Ureter (tissue), 1 donor: ENCODE results near the gene CSTF1. TPM values are rescaled to one million over a fixed set of nuclear protein-coding genes. Genes with fewer than 3 reads are reported as not detected.
A peak's percentile ranks its signal among the peaks of the same experiment; 100 is the strongest.

Experiments used
- DNase-seq: peaks from one replicate; pipeline ENCODE4 v3.0.0-alpha.2; 2020; ENCODE audit warnings: low spot score
- total RNA-seq: library from RNA; stranded (reverse); gene quantifications from one replicate; pipeline ENCODE4 v1.2.4, GENCODE V29; 2023
- donor health status: DM: yes; HTN: yes; CAD: no.

CSTF1 gene
- total RNA-seq = 36.6 TPM

DNA sequence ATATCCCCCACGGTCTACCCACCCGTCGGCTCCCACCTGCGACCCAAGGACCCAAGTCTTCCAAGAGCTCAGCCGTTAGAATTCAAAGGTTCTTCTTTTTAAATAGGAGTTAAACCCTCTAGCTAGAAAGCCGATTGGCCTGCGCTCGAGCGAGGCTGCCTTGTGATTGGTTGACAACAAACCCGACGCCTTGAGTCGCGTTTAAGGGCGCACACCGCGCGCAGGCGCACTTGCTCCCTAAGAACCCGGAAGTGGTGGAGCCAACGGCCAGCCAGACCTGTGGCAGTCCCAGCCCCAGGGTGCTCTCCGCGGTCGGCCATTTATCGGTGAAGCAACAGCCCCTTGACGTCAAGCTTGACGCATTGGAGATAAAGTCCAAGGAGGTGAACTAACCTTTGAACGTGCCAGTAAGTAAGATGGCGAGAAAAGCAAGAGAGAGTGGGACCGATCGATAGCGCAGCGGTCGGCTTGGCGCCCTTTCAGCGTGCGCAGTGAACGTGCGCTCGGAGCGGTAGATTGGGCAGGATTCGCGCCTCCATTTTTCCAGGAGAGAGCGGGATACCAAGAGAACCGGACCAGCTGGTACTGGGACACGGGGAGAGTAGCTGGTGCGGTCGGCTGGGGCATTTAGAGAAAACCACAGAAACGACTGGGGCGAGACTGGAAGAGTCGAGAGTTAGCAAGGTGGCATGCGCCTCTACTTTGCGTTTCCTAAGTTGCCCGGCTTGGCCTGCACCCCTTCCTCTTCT lies at the start of gene CSTF1, which contains the start of gene AURKA:
CSTF1 (plus strand) TSS at position 514 of the 749 bp plus-strand sequence. CDS start 2,908 bp downstream, outside the sequence.
AURKA (minus strand) TSS at position 84 of the 749 bp plus-strand sequence. CDS start 4,018 bp downstream, outside the sequence.
- peak; percentile 100 for DNase-seq

DNA sequence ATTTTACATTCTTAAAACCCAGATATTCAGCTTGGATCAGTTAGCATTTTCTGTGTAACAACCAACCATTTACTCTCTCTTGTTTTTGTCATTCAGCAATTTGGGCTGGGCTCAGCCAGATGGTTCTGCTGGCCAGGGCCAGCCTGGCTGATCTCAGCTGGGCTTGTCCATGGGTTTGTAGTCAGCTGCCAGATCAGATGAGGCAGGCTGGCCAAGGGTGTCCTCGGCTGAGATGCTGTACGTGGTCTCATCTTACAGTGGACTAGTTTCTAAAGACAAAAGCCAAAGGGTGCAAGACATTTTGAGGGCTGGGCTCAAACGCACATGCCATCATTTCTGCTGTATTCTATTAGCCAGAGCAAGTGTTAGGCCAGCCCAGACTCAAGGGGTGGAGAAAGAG lies 49.7 kb upstream of the CSTF1 start:
- DNase-seq = no peak

DNA sequence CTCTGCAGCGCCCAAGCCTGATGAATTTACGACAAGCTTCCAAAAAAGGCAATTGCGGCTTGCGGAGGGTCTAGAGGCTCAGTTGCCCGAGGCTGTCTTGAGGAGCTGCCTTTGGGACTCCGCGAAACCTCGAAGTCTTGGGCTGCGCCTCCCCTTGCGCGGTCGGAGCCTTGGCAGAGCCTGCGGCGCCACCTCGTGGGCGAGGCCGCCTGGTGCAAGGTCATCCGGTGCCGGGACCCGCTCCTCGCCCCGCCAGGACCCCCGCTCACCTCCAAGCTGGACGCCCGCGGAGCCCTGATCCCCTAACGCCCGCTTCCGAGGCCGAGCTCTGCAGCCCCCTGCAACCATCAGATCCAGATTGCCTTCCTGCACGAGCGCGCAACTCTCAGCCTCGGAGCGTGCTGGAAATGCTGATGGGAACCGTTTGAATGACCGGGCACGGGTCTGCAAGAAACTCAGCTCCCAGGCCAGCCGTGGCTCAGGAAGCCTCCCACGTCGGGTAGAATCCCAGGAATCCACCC lies 48.5 kb upstream of the CSTF1 start:
- peak; percentile 51 for DNase-seq

DNA sequence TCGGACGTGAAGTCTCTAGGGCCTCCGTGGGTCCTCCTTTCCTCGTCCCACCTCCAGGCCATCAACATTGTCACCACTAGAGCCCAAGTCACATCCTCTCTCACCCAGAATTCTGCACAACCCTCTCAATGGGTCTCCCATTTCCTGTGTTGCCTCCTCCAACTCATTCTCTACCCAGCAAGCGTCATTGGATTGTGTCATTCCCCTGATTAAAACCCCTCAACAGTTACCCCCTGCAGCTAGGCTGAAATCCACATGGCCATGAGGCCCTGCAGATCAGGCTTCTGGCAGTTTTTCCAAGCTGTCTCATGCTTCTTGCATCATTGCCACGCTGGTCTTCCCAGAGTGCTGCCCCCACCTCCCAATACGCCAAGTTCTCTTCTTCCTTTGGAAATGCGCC lies 46.5 kb upstream of the CSTF1 start:
- no peak for DNase-seq

DNA sequence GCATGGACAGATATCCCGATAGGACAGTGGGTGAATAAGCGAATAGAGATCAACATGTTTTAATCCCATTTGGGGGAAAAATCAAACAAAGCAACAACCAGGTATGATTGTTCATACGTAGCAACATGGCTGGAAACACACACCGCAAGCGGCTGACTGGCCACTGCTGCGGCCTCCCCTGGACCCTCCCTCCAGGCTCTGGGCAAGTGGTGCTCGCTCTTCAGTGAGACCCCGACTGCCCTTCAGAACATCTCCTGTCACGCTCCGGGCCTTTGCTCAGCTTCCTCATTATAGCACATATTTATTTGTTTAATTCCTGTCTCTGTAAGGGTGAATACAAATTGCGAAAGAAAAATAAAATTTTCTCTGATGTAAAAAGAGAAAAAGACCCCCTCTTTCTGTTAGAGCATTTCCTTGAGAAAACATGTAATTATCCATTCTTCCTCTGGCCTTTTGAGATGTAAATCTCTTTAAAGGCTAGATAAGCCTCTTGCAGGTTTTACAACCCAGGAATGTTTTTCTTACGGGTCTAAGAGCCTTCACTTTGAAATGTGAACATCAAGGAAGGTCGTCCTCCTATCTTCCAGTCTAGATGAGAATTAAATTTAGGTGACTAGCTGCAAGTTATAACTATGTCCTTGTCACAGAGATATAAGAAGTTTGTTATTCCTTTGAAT lies 44.7 kb upstream of the CSTF1 start:
- no peak for DNase-seq

DNA sequence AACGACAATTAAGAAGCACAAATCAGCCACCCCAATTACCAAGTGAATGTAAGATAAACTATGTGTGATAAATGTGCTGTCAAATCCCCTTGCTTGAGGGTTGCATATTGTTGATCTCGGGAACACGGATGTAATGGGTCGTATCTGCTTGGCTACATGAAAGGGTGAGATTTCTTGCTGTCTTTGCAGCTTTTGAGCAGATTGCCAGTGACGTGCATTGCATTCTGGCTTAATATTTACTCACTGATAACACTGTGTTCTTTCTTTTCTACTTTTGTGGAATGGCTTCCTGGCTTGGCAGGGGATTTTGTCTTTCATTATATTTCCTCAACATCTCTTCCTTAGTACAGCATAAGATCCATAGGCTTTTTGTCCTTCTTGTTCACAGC lies 44.1 kb upstream of the CSTF1 start:
- no peak for DNase-seq

DNA sequence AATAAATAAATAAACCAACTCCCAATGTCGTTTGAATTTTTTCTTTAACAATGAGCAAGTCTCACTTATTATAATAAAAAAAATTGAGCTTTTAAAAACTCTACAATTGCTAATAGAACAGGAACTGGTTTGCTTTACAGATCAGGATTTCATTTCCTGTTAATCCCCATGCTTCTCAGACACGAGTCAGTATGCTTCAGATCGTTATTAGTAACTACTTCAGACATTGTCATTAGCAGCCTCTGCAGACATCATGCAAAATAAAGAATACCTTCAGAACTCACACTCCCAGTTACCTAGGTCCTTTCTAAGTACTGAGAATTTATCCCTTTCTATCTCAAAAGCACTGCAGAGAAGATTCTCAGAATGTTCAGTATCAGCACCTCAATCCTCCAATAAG lies 43.7 kb upstream of the CSTF1 start:
- DNase-seq = no peak

DNA sequence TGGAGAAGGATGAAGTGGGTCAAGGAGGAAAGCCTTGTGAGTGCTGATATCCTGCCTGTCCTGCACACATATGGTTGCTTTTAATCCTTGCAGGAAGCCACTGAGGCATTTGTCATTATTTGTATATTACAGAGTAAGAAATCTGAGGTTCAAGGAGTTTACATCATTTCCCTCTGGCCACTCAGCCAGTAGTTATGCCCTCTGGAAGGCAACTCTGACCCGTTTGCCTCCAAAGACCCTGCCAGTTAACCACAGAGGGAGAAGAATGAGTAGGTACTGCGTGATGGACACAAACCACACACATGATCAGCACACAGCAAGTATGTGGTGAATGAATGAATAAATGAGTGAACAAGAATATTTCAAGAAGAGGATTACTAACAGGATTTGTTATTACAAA lies 41.6 kb upstream of the CSTF1 start:
- DNase-seq = no peak

DNA sequence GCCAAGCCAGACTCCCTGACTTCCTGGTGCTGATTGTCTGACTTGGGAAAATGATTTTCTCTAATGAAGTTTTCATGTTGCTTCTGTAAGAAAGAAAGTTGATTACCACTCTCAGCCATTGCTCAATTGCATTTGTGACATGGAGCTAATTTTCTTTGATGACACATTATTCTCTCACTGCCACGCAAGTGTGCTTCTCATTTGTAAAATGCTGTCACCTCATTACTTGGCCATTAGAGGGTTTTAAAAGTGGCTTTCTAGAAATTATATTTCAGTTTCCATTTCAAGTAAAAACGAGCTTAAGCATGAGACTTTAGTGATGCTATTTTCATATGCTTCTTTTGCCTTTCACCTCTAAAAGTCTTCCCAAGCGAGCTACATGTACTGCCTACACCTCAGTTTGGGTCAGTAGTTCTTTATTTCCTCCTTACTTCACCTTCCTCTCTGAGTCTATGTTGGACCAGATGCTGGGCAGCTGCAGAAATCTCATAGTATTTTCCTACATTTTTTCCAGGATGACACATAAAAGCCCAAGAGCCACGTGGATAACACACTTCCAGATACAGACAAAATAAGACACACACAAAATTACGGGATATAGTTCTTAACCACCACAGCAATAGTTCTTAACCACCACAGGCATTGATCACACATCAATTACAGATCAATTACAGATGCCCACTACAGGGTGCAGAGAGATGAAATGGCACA lies 39.9 kb upstream of the CSTF1 start:
- DNase-seq = no peak

DNA sequence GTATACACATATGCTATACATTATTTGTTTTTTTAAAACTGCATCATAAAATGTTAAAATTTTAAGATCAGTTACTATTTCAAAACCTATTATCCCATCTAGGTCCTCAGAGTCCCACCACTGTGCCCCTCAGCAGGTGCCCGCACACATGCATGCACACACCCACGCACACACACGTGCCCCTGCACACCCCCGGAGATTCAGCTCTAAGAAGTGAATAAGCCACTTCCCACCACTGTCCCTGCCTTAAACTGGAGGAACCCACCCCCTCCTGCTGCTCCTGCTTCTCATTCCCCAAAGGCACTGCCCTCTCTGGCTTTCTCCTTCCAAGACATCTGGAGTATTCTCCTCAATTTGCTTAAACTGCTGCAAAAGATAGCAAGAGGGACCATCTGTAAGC lies 39.1 kb upstream of the CSTF1 start:
- DNase-seq = no peak

DNA sequence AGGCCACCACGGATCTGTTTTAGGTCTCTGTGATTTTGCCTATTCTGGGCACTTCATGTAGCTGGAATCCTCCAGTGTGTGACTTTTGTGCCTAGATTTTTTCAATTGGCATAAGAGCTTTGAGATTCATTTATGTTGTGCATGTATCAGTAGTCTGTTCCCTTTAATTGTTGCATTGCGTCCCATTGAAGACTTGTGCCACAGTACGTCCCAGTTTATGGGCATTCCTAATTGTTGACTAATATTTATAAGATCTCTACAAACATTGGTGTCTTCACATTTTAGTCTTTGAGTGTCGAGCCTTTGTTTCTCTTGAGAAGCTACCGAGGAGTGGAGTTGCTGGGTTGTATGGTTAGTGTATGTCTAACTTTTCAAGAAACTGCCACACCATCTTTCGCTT lies 34.4 kb upstream of the CSTF1 start:
- no peak for DNase-seq

DNA sequence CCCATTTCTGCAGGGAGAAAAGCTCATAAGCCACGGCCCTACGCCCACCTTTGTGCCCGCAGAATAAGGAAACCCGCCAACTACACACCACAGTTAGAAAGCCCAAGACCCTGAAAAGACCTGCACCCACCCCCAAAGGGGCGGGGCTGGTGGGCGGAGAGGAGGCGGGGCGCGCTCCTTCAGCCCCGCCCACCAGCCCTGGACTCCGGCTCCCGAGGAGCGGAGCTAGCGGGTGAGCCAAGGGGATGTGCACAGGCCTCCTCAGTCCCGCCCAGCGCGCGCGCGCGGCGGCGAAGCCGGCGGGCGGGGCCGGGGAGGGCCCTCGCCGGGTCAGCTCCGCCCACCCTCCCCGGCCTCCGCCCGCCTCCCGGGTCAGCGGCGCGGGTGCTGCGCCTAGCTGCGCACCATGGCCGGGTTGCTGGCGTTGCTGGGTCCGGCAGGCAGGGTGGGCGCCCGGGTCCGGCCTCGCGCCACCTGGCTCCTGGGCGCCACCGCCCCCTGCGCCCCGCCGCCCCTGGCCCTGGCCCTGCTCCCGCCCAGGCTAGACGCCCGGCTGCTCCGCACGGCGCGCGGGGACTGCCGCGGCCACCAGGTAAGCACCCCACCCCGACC lies 33.7 kb upstream of the CSTF1 start, which contains the start of gene FAM210B:
FAM210B (plus strand) TSS at position 375 of the 612 bp plus-strand sequence; CDS start at position 407, 32 bp downstream.
- DNase-seq = peak; percentile 82

DNA sequence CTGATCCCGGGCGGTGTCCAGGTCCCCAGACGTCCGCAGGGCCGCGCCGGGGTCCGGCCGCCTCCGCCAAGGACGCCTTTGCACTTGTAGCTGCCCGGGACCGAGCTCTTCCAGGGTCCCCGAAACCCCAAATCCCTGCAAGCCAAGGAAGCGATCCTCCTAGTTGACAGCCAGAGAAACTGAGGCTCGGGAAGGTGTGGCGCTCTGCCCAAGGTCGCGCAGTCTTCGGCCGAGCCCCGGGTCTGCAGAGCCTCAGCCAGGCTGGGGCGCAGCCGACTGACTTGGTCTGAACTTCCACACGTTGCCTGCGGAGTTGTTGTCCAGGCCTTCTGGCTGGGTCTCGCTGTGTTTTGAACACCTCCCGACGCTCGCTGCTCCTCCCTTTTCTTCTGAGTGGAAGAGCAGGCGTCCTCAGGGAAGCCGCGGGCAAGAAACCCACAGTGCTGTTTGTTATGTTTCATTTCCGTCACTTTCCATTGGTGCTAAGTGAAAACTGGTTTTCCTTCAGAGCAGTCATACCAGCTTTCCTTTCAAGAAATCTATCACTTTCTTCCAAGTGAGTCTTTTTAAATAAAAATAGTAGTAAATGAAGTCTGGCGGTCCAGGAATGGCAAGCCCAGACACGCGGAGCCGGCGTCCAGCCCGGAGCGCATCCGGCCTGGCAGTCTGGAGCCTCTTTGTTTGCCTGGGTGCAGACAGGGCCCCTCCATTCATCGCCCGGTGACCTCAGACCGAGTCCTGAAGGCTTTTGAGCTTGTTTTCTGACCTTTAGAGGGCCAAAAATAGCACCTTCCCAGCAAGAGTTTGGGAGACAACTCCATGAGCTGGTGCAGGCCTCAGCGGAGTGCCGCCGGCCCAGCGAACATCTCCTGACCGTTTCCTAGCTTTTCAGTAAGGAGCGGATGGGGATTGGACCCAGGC lies 33.0 kb upstream of the CSTF1 start:
- DNase-seq = peak; percentile 64

DNA sequence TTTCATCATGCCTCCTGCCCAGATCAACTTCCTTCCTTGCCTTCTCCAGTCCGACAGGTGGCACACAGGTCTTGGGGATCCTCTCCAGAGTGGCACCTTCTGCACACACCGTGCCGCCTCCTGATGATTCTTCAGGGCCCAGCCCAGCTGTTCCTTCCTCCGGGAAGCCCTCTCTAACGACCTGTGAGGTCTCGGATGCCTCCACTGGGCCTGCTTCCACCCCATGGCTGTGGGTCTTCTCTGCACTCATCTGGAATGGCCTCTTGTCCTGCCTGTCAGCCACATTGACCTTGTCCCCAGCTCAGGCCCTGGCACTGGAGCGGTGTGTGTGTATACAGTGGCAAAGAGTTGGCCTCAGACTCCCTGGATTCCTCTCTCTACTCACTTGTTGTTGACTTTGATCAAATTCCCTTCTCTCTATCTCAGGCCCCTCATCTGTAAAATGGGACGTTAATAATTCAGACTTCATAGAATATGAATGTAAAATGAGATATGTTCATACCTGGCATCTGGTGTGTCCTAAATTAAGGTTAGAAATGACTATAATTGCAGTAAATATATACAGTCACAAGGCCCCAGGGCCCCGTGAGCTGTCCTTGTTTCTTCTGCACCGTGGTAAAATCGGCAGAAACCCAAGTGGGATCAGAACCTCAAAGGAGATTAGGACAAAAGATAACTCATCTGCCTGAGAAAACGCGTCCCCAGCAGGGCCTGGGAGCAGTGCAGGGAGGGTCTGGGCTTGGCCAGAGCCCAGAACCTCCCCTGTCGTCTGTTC lies 32.1 kb upstream of the CSTF1 start:
- DNase-seq = no peak

DNA sequence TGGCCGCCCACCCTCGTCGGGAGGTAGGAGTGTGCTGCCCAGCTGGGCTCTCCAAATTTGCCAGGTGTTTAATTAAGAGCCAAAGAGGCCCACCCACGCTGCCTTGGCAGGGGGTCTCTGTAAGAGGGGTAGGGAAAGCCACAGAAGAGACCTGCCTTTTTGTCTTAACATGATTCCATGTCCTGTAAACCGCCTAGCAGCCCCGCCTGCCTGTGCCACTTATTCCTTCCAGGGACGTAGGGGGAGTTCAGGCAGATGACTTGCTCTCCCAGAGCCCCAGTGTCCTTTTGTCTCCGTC lies 31.6 kb upstream of the CSTF1 start:
- no peak for DNase-seq

DNA sequence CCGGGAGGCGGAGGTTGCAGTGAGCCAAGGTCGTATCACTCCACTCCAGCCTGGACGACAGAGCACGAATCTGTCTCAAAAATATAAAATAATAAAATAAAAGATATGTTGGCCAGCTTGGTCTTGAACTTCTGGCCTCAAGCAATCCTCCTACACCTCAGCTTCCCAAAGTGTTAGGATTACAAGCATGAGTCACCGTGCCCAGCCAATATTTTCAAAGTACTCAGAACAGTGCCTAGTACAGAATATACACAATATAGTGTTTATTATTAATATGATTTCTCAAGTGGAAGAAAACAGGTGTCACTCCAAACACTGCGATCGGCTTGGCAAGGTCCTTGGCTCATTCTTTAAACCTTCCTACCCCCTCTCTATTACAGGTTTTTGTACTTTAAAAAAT lies 30.5 kb upstream of the CSTF1 start:
- no peak for DNase-seq

DNA sequence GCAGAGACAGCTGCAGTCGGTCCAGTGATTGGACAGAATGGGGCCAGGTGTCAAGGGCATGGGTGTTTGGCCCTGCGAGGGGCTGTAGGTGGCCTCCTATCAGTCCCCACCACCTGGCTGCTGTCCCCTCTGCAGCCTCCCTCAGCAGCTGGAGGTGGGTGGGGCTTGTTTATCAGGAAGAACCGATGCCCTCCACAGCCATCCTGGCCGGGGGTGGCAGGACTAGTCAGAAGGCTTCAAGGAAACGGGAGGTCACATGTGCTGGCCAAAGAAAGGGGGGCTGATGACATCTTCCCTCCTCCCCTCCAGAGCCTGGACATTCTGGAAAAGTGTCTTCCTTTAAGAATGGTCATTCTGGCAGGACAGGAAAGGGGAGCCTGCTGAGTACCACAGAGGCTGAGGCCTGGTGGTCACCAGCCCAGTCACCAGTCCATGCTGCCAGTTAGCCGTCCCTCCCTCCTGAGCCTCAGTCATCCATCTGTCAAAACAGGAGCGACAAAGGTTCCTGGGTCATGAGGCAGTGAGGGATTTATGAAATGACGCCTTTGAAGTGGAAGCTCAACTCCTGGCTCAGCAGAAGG lies 29.5 kb upstream of the CSTF1 start:
- no peak for DNase-seq

DNA sequence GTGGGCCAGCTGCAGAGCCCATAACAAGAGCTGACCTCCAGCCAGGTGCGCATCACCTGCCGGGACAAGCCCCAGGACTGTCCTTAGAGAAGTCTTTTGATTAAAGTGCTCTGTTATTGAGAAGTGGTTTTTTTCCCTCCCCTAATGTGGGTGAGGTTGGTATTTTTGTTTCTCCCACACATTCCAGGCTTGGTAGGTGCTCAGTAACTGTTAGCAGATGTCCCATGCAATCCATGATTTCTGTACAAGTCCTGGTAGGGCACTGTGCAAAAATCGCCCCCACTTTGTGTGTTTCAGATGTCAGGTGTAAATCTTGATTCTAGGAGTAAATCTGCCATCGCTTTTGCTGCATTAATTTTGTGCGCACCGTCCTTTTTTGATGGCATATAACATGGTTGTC lies 29.0 kb upstream of the CSTF1 start:
- no peak for DNase-seq

DNA sequence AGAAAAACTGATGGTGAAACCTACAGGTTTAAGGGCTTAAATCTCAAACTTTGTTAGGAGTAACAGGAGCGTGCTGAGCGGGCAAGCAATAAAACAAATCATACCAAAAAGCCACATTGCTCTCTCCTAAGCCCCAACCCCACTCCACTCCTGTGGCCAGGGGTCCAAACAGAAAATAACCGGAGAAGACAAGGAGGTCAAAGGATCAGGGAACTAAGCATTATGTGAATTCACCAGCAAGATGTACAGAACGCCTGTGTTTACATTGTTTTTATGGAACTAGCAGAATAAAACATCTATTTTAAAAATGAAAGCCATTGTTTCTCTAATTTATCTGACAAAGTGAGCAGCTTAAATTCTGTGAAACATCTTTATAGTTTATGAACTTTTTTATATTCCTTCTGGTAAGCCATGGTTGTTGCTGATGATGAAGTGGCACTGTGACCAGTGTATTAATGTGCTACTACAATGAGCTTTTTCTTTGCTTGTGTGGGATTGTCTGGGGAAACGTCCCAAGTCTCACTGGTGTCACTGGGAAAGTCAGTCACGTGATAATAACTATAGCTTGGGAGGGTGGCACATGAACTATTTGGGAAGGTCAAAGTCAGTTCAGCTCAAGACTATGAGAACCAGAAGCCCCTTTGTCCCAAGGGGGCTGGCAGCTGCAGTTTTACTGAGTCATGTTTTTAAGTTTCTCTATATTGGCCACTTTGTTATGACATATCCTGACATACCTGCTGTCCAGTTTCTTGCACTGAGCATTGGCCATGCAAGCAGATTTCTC lies 23.9 kb upstream of the CSTF1 start:
- DNase-seq = no peak
